Caco-2 (cell line): ENCODE data around the gene HK2. TPM values are rescaled to one million over a fixed set of nuclear protein-coding genes. Genes with fewer than 3 reads are reported as not detected.
"Not testable (repeated sequence)": the region's sequence is repeated elsewhere in the genome, so short reads cannot be mapped to it uniquely, and the experiment has no call there.

Experiments used
- BruUV-seq: library from RNA; stranded (reverse); fragments of 400-500 nt; replicated peaks from 2 replicates; lab custom pipeline; 2021; lab: Mats Ljungman, UMichigan
- CTCF ChIA-PET: fragments of 300-600 bp; sonication (Branson Sonifier 250); formaldehyde crosslinking; loops from one replicate; lab custom pipeline; 2022; ENCODE audit warnings: antibody characterized with exemption; lab: Charles Lee
- POLR2A ChIA-PET: fragments of 300-600 bp; sonication (Branson Sonifier 250); formaldehyde crosslinking; loops from one replicate; lab custom pipeline; 2022; ENCODE audit warnings: antibody characterized with exemption; lab: Charles Lee
- DNase-seq, 2 experiments: peaks; one replicate each; pipeline versions ENCODE4 v3.0.0 to v3.0.0-alpha.2; 2020 to 2022
- H3K27me3 ChIP-seq: replicated peaks from 2 replicates; pipeline ENCODE4 v1.6.0; 2011; ENCODE audit warnings: low read length; ENCODE audit not compliant: control insufficient read depth, insufficient read depth
- H3K36me3 ChIP-seq: 2 replicates; pipeline ENCODE4 v1.5.1; 2011; ENCODE audit warnings: low read length; ENCODE audit not compliant: control insufficient read depth, insufficient read depth
- H3K4me1 ChIP-seq: fragments of 250-450 bp; sonication (Bioruptor Pico); 2 replicates; pipeline ENCODE4 v1.5.1; 2020; ENCODE audit warnings: mild to moderate bottlenecking
- H3K4me3 ChIP-seq: 2 replicates; pipeline ENCODE4 v1.5.1; 2011; ENCODE audit warnings: low read depth, mild to moderate bottlenecking, control low read depth, low read length
- H3K9me3 ChIP-seq: fragments of 250-450 bp; sonication (Bioruptor Pico); 2 replicates; pipeline ENCODE4 v1.5.1; 2020; ENCODE audit warnings: mild to moderate bottlenecking, moderate library complexity
- H3K27ac Mint-ChIP-seq: one replicate; pipeline ENCODE4 v1.8.0; 2022; ENCODE audit warnings: mixed read lengths; ENCODE audit not compliant: unreplicated experiment
- H3K27me3 Mint-ChIP-seq: one replicate; pipeline ENCODE4 v1.8.0; 2022; ENCODE audit warnings: mixed read lengths; ENCODE audit not compliant: insufficient read depth, unreplicated experiment
- H3K36me3 Mint-ChIP-seq: one replicate; pipeline ENCODE4 v1.8.0; 2022; ENCODE audit warnings: mild to moderate bottlenecking, mixed read lengths; ENCODE audit not compliant: insufficient read depth, unreplicated experiment
- H3K4me1 Mint-ChIP-seq: one replicate; pipeline ENCODE4 v1.8.0; 2022; ENCODE audit warnings: low read depth, mixed read lengths; ENCODE audit not compliant: unreplicated experiment
- H3K4me3 Mint-ChIP-seq: one replicate; pipeline ENCODE4 v1.8.0; 2022; ENCODE audit warnings: mild to moderate bottlenecking, moderate library complexity, mixed read lengths; ENCODE audit not compliant: unreplicated experiment
- H3K9me3 Mint-ChIP-seq: one replicate; pipeline ENCODE4 v1.8.0; 2022; ENCODE audit warnings: mixed read lengths; ENCODE audit not compliant: unreplicated experiment
- intact Hi-C: fragments of 100-400 bp; cut with micrococcal nuclease; formaldehyde crosslinking; loops from one replicate; pipeline ENCODE4 v1.10.0; 2022; ENCODE audit not compliant: unreplicated experiment
- total RNA-seq: library from RNA; stranded (reverse); gene quantifications from 2 replicates; pipeline ENCODE4 v1.2.3, GENCODE V29; 2022
- TF ChIP-seq, protein P1 (sequence below), 2 experiments: fragments of 200-600 bp in 1 of 2; IDR thresholded peaks; 1 replicate in 1 of 2; 2 replicates in 1 of 2; pipeline versions ENCODE4 v1.5.1 to v1.8.0; 2011 to 2022; ENCODE audit warnings: antibody characterized with exemption in 1 of 2, control low read depth in 1 of 2, inconsistent platforms in 1 of 2, low read depth in 1 of 2, low read length in 1 of 2, mild to moderate bottlenecking in 1 of 2, moderate library complexity in 1 of 2; ENCODE audit not compliant: insufficient read depth in 1 of 2, severe bottlenecking in 1 of 2, unreplicated experiment in 1 of 2

The HK2 gene
- total RNA-seq, 1 experiment from 2014 or later: 19.9 TPM

DNA sequence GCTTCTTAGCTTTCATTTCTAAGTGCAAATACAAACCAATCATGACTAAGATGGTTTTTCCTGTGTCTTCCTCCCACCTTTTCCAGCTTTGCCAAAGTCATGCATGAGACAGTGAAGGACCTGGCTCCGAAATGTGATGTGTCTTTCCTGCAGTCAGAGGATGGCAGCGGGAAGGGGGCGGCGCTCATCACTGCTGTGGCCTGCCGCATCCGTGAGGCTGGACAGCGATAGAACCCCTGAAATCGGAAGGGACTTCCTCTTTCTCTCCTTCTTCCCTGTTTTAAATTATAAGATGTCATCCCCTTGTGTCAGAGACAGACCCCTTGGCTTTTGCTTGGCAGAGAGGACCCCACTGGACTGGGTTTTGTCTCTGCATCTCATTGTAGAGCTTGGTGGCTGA is 56.8 kb downstream of the HK2 start:
- no TSS peak for BruUV-seq
- Mint-ChIP-seq H3K36me3 (peaks cover 11% of the 10 kb centered on the region), H3K9me3 (no peaks in the 10 kb centered on the region), H3K27me3 (no peaks in the 10 kb centered on the region), H3K4me3 (no peak overlapping the region), H3K27ac (no peak overlapping the region), H3K4me1 (no peaks in the 10 kb centered on the region)
- ChIA-PET POLR2A (no interaction called here), CTCF (no interaction called here)
- no peak for DNase-seq
- no peaks in the 10 kb centered on the region for H3K27me3 ChIP-seq
- no peak overlapping the region for H3K4me3 ChIP-seq
- no peaks in the 10 kb centered on the region; the same call in 1 of the 2 replicates for H3K36me3 ChIP-seq
- H3K4me1 ChIP-seq: no peaks in the 10 kb centered on the region
- no peaks in the 10 kb centered on the region; the same call in 1 of the 2 replicates for H3K9me3 ChIP-seq
- TF ChIP-seq, protein P1, sequence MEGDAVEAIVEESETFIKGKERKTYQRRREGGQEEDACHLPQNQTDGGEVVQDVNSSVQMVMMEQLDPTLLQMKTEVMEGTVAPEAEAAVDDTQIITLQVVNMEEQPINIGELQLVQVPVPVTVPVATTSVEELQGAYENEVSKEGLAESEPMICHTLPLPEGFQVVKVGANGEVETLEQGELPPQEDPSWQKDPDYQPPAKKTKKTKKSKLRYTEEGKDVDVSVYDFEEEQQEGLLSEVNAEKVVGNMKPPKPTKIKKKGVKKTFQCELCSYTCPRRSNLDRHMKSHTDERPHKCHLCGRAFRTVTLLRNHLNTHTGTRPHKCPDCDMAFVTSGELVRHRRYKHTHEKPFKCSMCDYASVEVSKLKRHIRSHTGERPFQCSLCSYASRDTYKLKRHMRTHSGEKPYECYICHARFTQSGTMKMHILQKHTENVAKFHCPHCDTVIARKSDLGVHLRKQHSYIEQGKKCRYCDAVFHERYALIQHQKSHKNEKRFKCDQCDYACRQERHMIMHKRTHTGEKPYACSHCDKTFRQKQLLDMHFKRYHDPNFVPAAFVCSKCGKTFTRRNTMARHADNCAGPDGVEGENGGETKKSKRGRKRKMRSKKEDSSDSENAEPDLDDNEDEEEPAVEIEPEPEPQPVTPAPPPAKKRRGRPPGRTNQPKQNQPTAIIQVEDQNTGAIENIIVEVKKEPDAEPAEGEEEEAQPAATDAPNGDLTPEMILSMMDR (IDR thresholded peaks at IDR 0.05; ENCODE audit: insufficient read depth in 1 of 2, low read depth in 1 of 2, low read length in 1 of 2, severe bottlenecking in 1 of 2, unreplicated experiment in 1 of 2): no peak
- intact Hi-C loops: no loop called here

DNA sequence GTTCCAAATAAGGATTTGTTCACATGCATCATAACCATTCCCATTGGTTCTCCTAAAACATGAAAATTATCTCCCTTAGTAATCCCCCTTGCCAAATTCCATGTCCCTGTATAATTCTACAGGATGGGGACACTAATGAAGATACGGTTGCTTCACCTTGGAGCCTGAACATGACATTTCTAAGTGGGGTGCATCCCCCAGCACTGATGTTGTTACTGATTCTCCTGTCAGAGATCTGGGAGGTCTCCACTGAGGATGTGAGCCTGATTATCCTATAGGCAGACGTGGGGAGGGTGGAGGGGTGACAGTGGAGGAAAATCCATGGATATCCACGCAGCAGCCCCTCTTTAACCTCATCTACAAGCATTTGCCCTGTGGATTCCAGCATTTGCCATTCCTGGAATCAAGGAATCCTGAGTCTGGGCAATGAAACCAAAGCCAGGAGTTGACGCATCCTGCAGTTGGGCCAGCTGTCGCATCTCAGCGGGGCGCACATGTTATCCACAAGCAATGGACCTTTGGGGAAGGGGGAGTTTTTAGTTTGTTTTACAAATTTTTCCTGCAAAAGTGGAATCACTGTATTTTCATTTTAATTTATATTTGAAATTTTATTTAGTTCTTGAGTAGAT is 57.3 kb downstream of the HK2 start:
- intact Hi-C loops: no loop called here
- Mint-ChIP-seq H3K27ac (no peak overlapping the region), H3K4me1 (no peaks in the 10 kb centered on the region), H3K27me3 (no peaks in the 10 kb centered on the region), H3K4me3 (no peak overlapping the region), H3K9me3 (no peaks in the 10 kb centered on the region), H3K36me3 (peaks cover 9% of the 10 kb centered on the region)
- DNase-seq: no peak
- Histone ChIP-seq H3K9me3 (no peaks in the 10 kb centered on the region; the same call in 1 of the 2 replicates), H3K27me3 (no peaks in the 10 kb centered on the region), H3K4me1 (no peaks in the 10 kb centered on the region), H3K36me3 (no peaks in the 10 kb centered on the region; the same call in 1 of the 2 replicates), H3K4me3 (no peak overlapping the region)
- ChIA-PET POLR2A (no interaction called here), CTCF (no interaction called here)
- BruUV-seq: no TSS peak
- TF ChIP-seq, protein P1 (IDR thresholded peaks at IDR 0.05; ENCODE audit: insufficient read depth in 1 of 2, low read depth in 1 of 2, low read length in 1 of 2, severe bottlenecking in 1 of 2, unreplicated experiment in 1 of 2): no peak

DNA sequence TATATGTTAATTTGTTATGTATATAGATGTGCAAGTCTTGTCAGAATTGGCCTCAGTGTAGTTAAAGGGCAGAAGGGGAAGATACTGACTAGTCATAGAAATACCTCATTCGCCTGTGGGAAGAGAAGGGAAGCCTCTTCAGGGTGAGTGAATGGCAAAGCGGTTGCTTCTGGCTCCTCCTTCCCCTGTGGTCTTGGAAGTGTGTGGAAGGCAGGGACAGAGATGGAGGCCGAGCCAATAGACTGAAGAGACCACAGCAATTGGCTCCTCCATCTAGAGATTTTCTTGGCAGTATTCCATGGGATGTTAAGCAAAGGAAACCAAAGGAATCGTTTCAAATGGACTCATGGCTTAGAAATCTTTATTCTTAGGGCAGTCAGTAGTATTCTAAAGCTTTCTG is 57.9 kb downstream of the HK2 start:
- CTCF ChIA-PET, H3K36me3 ChIP-seq, H3K27me3 Mint-ChIP-seq, intact Hi-C loops, POLR2A ChIA-PET, DNase-seq, H3K4me3 ChIP-seq, H3K36me3 Mint-ChIP-seq, H3K4me1 ChIP-seq, H3K4me3 Mint-ChIP-seq, BruUV-seq, H3K9me3 Mint-ChIP-seq, H3K27me3 ChIP-seq, H3K4me1 Mint-ChIP-seq, H3K27ac Mint-ChIP-seq, H3K9me3 ChIP-seq: not testable (repeated sequence)
